Hepatocyte (in vitro differentiated cells): ENCODE results near the gene MICOS13. TPM values are rescaled to one million over a fixed set of nuclear protein-coding genes. Genes with fewer than 3 reads are reported as not detected.

Source experiments
- DNase-seq: peaks from one replicate; pipeline ENCODE4 v3.0.0-alpha.2; 2016; ENCODE audit warnings: low spot score
- H2AFZ ChIP-seq: fragments of 200-600 bp; sonication (generic); 2 replicates; pipeline ENCODE4 v1.6.0; 2016; ENCODE audit warnings: antibody characterized with exemption, mild to moderate bottlenecking
- H3K27ac ChIP-seq: fragments of 200-600 bp; sonication (generic); 2 replicates; pipeline ENCODE4 v1.5.1; 2016; ENCODE audit warnings: mild to moderate bottlenecking
- H3K27me3 ChIP-seq: fragments of 200-600 bp; sonication (generic); 2 replicates; pipeline ENCODE4 v1.6.1; 2016
- H3K36me3 ChIP-seq: fragments of 200-600 bp; sonication (generic); replicated peaks from 2 replicates; pipeline ENCODE4 v1.5.1; 2016; ENCODE audit warnings: low read depth; ENCODE audit not compliant: insufficient read depth
- H3K4me1 ChIP-seq: fragments of 200-600 bp; sonication (generic); 2 replicates; pipeline ENCODE4 v1.5.1; 2016; ENCODE audit warnings: mild to moderate bottlenecking, moderate library complexity; ENCODE audit not compliant: insufficient read depth
- H3K4me2 ChIP-seq: fragments of 200-600 bp; sonication (generic); 2 replicates; pipeline ENCODE4 v1.6.0; 2016
- H3K4me3 ChIP-seq: fragments of 200-600 bp; sonication (generic); 2 replicates; pipeline ENCODE4 v1.5.1; 2016; ENCODE audit warnings: mild to moderate bottlenecking
- H3K79me2 ChIP-seq: fragments of 200-600 bp; sonication (generic); 2 replicates; pipeline ENCODE4 v1.6.0; 2017; ENCODE audit warnings: mild to moderate bottlenecking
- H3K9me2 ChIP-seq: fragments of 200-600 bp; sonication (generic); replicated peaks from 2 replicates; pipeline ENCODE4 v1.6.0; 2017; ENCODE audit warnings: mild to moderate bottlenecking; ENCODE audit not compliant: insufficient read depth
- H3K9me3 ChIP-seq: fragments of 200-600 bp; sonication (generic); 2 replicates; pipeline ENCODE4 v1.5.1; 2016; ENCODE audit warnings: low read depth, mild to moderate bottlenecking
- H4K20me1 ChIP-seq: fragments of 200-600 bp; sonication (generic); 2 replicates; pipeline ENCODE4 v1.6.0; 2016; ENCODE audit warnings: mild to moderate bottlenecking; ENCODE audit not compliant: insufficient read depth, poor library complexity, severe bottlenecking
- EZH2 ChIP-seq: fragments of 200-600 bp; sonication (generic); IDR thresholded peaks from 2 replicates; pipeline ENCODE4 v1.6.1; 2016; ENCODE audit warnings: antibody characterized with exemption, mild to moderate bottlenecking, borderline replicate concordance
- EZH2phosphoT487 ChIP-seq: fragments of 200-600 bp; sonication (generic); IDR thresholded peaks from one replicate; pipeline ENCODE4 v1.6.1; 2018; ENCODE audit warnings: antibody characterized with exemption, mild to moderate bottlenecking, low read depth, moderate library complexity; ENCODE audit not compliant: unreplicated experiment, severe bottlenecking
- WGBS: methylation state at CpG from one replicate; pipeline ENCODE4 v1.1.6; 2016; ENCODE audit warnings: low lambda C conversion rate; ENCODE audit errors: missing lambda C conversion rate; 5-methylcytosine and 5-hydroxymethylcytosine counted together
- polyA plus RNA-seq: library from polyadenylated mRNA; unstranded; fragments of >200 nt; fragmentation: Nextera tagmentation; extraction: Ambion mirVana; gene quantifications from 2 replicates; pipeline ENCODE4 v1.2.1, GENCODE V29; 2016
- total RNA-seq: library from RNA; depleted of rRNA; stranded (reverse); fragments of >200 nt; gene quantifications from 2 replicates; pipeline ENCODE4 v1.2.3, GENCODE V29; 2014
- TF ChIP-seq, protein P1 (sequence below): fragments of 200-600 bp; sonication (generic); IDR thresholded peaks from 2 replicates; pipeline ENCODE4 v1.5.1; 2016; ENCODE audit warnings: antibody characterized with exemption, mild to moderate bottlenecking; ENCODE audit not compliant: poor library complexity

MICOS13 gene
- total and polyA plus RNA-seq, 2 experiments from 2014 or later = 32.3 to 120 TPM

DNA sequence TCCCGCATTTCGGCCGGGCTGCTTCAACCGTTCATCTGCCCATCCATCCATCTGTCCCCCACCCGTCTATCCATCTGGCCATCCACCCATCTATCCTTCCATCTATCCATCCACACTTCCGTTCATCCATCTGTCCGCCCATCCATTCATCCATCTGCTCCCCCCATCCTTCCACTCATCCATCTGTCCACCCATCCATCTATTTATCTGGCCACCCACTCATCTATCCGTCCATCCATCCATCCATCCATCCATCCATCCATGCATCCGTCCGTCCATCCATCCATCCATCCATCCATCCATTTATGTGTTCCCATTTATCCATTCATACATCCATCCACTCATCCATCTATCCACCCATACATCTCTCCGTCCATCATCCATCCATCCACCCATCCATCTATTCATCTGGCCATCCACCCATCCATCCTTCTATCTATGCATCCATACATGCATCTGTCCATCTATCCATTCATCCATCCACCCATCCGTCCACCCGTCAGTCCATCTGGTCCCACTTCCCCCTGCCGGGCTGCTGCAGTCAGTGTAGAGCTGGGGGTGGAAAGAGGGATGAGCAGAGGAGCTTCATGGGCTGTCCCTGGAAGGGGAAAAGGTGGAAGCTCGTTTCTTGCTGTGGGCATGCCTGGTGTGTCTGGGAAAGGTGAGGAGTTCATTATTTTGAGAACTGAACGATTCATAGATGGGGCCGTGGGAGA is 1.2 kb upstream of the MICOS13 start:
- H3K9me3 ChIP-seq = no peaks in the 10 kb centered on the region
- peaks cover 13% of the 10 kb centered on the region for H3K79me2 ChIP-seq
- 85% methylated on average over 13 of the region's 17 CpGs for WGBS
- no peak for TF ChIP-seq EZH2
- no peak for TF ChIP-seq EZH2phosphoT487
- TF ChIP-seq, protein P1, sequence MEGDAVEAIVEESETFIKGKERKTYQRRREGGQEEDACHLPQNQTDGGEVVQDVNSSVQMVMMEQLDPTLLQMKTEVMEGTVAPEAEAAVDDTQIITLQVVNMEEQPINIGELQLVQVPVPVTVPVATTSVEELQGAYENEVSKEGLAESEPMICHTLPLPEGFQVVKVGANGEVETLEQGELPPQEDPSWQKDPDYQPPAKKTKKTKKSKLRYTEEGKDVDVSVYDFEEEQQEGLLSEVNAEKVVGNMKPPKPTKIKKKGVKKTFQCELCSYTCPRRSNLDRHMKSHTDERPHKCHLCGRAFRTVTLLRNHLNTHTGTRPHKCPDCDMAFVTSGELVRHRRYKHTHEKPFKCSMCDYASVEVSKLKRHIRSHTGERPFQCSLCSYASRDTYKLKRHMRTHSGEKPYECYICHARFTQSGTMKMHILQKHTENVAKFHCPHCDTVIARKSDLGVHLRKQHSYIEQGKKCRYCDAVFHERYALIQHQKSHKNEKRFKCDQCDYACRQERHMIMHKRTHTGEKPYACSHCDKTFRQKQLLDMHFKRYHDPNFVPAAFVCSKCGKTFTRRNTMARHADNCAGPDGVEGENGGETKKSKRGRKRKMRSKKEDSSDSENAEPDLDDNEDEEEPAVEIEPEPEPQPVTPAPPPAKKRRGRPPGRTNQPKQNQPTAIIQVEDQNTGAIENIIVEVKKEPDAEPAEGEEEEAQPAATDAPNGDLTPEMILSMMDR = no peak
- no peaks in the 10 kb centered on the region for H3K27me3 ChIP-seq
- no peaks in the 10 kb centered on the region for H3K4me1 ChIP-seq
- no peaks in the 10 kb centered on the region for H4K20me1 ChIP-seq
- H3K4me3 ChIP-seq = no peak overlapping the region
- H3K9me2 ChIP-seq = no peaks in the 10 kb centered on the region
- H3K27ac ChIP-seq = no peak overlapping the region
- H3K36me3 ChIP-seq = no peaks in the 10 kb centered on the region
- peak; percentile 4 for DNase-seq
- peak overlapping the region; percentile 89 for H3K4me2 ChIP-seq
- H2AFZ ChIP-seq = peak overlapping the region; percentile 58

DNA sequence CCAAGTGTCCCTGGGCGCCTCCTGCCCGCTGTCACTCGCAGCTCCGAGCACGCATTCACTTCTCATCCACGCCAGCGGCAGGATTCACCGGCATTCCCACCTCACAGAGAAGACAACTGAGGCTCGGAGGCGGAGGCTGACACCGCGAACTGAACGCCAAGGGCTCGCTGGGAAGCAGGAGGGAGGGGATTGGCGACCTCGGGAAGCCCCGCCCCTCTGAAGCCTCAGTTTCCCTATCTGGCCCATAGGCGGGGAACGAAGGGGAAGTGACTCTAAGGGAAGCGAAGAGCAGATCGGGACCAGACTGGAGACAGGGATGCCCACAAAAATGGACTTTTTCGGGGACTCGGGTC is 256 bp downstream of the MICOS13 start:
- Histone ChIP-seq H3K4me1 (no peaks in the 10 kb centered on the region), H3K4me2 (peak overlapping the region; percentile 91), H3K36me3 (no peaks in the 10 kb centered on the region), H4K20me1 (no peaks in the 10 kb centered on the region), H3K27ac (peak overlapping the region; percentile 77), H3K9me2 (no peaks in the 10 kb centered on the region), H3K9me3 (no peaks in the 10 kb centered on the region), H2AFZ (peak overlapping the region; percentile 51), H3K79me2 (peaks cover 13% of the 10 kb centered on the region), H3K27me3 (no peaks in the 10 kb centered on the region), H3K4me3 (peak overlapping the region; percentile 63)
- under 1% methylated on average over 23 of the region's 23 CpGs for WGBS
- peak; percentile 52 for DNase-seq
- TF ChIP-seq EZH2phosphoT487 (no peak), EZH2 (no peak)
- TF ChIP-seq, protein P1 = no peak

DNA sequence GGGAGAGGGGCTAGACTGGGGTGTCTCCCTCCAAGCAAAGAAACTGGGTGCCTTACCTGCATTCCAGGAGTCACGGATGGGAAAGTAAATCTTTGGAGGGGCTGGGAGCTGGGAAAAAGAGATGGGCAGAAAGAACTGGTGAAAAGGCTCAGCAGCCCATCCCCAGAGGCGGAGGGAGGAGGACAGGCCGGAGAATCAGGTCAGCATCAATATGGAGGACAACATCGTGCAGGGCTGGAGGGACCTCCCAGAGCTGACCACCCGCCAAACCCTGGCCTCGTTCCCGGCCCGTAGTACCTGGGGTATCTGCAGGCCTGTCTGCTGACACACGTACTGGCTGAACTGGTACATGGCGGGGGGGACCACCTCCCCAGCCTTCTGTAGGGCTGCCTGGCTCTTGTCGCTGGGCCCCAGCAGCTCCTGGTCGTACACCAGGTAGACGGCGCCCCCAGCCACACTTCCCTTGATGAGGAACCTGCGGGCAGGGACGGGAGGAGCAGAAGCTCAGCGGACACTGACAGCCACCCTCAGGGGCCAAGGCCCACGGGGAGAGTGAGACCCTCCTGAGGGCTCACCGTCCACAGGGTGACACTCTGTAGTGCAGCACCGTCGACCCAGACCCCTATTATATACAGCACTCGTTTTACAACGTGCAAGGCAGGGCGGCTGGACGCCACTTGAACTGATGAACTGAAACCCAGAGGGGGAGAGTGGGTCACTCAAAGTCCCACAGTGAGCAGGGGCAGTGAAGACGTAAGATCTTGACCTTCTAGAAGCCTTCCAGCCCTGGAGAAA is 830 bp downstream of the MICOS13 start:
- Histone ChIP-seq H3K9me2 (no peaks in the 10 kb centered on the region), H2AFZ (peak overlapping the region; percentile 51), H4K20me1 (no peaks in the 10 kb centered on the region), H3K27me3 (no peaks in the 10 kb centered on the region), H3K4me2 (peak overlapping the region; percentile 91), H3K4me3 (peak overlapping the region; percentile 63), H3K36me3 (no peaks in the 10 kb centered on the region), H3K4me1 (no peaks in the 10 kb centered on the region), H3K9me3 (no peaks in the 10 kb centered on the region), H3K27ac (peak overlapping the region; percentile 77), H3K79me2 (peaks cover 13% of the 10 kb centered on the region)
- peak; percentile 19 for DNase-seq
- TF ChIP-seq EZH2 (no peak), EZH2phosphoT487 (no peak)
- TF ChIP-seq, protein P1 = no peak
- 45% methylated on average over 26 of the region's 26 CpGs for WGBS
